Kidney epithelial cell (primary cell): Measurements from ENCODE around the gene SYTL2. TPM values are rescaled to one million over a fixed set of nuclear protein-coding genes. Genes with fewer than 3 reads are reported as not detected.
"Not testable (repeated sequence)": the region's sequence is repeated elsewhere in the genome, so short reads cannot be mapped to it uniquely, and the experiment has no call there.

ENCODE experiments used
- DNase-seq: peaks from one replicate; pipeline ENCODE4 v3.0.0-alpha.2; 2010; ENCODE audit warnings: low read depth
- H3K27me3 ChIP-seq: 2 replicates; pipeline ENCODE4 v1.6.0; 2011; ENCODE audit warnings: low read length; ENCODE audit not compliant: control insufficient read depth, insufficient read depth
- H3K36me3 ChIP-seq: 2 replicates; pipeline ENCODE4 v1.5.1; 2011; ENCODE audit warnings: low read length; ENCODE audit not compliant: control insufficient read depth, insufficient read depth
- H3K4me3 ChIP-seq: 2 replicates; pipeline ENCODE4 v1.5.1; 2011; ENCODE audit warnings: low read depth, mild to moderate bottlenecking, control low read depth, low read length
- total RNA-seq: library from RNA; depleted of rRNA; stranded (reverse); fragments of >200 nt; gene quantifications from 2 replicates; pipeline ENCODE4 v1.2.3, GENCODE V29; 2015
- TF ChIP-seq, protein P1 (sequence below): IDR thresholded peaks from 2 replicates; pipeline ENCODE4 v1.5.1; 2011; ENCODE audit warnings: mild to moderate bottlenecking, moderate library complexity, low read length, control low read depth, inconsistent platforms; ENCODE audit not compliant: insufficient read depth, poor library complexity, severe bottlenecking

SYTL2 gene
- total RNA-seq, 1 donor from 2014 or later = 7.5 TPM

DNA sequence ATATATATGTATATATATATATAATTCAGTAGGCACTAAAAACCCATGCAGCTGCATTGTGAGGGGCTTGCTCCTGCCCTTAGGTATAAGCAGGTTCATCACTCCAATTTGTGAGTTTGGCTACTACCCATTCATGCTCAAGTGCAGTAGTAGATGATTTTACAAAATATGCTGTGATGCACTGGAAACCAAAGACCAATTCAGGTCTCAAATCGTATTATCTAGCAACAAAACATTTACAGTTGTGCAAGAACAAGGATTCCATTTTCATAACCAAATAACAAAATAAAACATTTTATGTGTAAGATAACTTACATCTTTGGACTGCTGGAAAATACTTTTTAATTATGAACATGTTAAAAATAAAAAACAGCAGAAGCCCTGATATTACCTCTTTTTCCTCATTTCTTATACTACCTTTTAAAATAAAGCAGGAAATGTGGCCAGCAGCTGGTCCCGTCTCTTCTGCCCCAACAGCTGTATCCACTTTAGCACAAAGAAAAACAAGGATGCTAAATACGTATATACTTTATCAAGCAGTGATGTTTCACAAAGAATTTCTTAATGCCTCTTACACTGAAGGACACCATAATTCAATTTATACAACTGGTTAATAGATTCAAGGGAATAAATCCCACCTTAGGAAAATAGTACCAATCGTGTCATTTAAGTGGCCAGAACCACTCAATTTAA, 148.8 kb downstream of the SYTL2 start:
- no peaks in the 10 kb centered on the region for H3K36me3 ChIP-seq
- H3K27me3 ChIP-seq = no peaks in the 10 kb centered on the region
- TF ChIP-seq, protein P1, sequence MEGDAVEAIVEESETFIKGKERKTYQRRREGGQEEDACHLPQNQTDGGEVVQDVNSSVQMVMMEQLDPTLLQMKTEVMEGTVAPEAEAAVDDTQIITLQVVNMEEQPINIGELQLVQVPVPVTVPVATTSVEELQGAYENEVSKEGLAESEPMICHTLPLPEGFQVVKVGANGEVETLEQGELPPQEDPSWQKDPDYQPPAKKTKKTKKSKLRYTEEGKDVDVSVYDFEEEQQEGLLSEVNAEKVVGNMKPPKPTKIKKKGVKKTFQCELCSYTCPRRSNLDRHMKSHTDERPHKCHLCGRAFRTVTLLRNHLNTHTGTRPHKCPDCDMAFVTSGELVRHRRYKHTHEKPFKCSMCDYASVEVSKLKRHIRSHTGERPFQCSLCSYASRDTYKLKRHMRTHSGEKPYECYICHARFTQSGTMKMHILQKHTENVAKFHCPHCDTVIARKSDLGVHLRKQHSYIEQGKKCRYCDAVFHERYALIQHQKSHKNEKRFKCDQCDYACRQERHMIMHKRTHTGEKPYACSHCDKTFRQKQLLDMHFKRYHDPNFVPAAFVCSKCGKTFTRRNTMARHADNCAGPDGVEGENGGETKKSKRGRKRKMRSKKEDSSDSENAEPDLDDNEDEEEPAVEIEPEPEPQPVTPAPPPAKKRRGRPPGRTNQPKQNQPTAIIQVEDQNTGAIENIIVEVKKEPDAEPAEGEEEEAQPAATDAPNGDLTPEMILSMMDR = no peak
- H3K4me3 ChIP-seq = peak overlapping the region; percentile 95
- no peak for DNase-seq

DNA sequence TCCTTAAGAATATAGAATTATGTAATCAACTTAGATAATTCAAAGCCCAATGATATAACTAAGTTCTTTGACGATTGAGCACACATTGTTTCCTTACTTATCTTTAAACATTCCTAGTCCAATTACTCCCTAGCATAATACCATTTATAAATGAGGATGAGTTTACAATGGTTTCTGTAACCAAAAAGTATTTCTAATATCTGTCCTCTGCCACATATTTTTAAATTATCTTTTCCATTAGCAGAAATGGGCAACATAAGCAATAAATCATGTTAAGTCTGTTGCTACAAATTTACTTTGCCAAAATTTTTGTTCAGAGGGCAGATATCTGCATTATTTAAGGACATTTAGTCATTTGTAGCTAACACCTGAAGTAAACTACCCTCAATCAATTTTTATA, 152.8 kb downstream of the SYTL2 start:
- Histone ChIP-seq H3K27me3 (no peaks in the 10 kb centered on the region), H3K36me3 (no peaks in the 10 kb centered on the region), H3K4me3 (no peak overlapping the region)
- TF ChIP-seq, protein P1 = no peak
- DNase-seq = no peak

DNA sequence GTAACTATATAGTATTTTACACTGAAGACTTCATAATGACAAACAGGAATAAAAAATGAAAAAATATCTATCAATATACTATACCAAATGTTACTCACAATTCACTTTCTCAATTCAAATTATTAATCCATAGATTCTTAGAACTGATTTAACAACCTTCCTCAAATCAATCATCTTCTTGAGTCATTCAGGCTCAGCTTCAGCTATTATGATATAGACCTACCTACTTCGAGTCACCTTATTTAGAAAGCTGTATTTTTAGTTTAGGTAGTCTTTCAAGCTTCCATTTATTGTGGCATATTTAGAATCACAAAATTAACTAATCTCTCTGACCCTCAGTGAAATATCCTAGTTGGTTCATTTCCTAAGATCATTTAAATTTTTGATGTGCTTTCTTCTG, 154.2 kb downstream of the SYTL2 start:
- no peak overlapping the region for H3K4me3 ChIP-seq
- H3K36me3 ChIP-seq = no peaks in the 10 kb centered on the region
- TF ChIP-seq, protein P1 = no peak
- no peak for DNase-seq
- no peaks in the 10 kb centered on the region for H3K27me3 ChIP-seq

DNA sequence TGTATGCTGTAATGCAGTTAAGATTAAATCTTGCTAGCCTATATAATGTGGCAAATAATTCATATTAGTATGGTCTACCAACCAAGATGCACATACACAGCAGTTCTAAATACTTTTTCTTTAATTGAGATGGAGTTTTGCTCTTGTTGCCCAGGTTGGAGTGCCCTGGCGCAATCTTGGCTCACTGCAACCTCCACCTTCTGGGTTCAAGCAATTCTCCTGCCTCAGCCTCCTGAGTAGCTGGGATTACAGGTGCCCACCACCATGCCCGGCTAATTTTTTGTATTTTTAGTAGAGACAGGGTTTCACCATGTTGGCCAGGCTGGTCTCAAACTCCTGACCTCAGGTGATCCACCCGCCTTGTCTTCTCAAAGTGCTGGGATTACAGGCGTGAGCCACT, 156.6 kb downstream of the SYTL2 start:
- not testable (repeated sequence) for DNase-seq, H3K36me3 ChIP-seq, H3K27me3 ChIP-seq, H3K4me3 ChIP-seq

DNA sequence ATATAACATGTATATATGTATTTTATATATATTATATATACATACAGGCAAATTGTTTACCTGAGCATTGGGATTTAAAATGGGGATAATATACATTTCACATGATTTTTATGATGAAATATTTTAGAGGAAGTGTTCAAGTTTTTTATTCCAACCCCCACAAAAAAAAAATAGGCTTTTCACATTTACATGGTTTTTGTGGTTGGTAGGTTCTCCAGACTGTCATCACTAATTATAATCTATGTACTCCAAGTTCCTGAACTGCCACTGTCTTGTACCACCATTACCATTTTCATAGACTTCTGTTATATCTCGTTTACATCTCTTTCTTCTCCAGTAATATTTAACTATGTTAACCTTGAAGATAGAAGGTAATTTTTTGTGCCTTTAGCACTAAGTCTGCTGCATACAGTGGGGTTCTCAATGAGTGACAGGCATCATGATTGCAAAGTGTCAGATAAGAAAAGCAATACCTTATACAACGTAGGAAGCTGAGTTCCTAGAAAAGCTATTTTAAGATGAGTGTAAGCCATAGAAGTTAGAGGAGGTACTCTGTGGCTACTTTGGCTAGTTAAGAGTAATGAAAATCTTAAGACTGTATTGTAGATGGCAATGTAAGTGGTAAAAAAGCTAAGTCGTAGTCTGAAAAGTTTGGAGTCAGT, 158.0 kb downstream of the SYTL2 start:
- H3K27me3 ChIP-seq = no peaks in the 10 kb centered on the region
- H3K4me3 ChIP-seq = no peak overlapping the region
- no peaks in the 10 kb centered on the region for H3K36me3 ChIP-seq
- DNase-seq = no peak
- TF ChIP-seq, protein P1 = no peak

DNA sequence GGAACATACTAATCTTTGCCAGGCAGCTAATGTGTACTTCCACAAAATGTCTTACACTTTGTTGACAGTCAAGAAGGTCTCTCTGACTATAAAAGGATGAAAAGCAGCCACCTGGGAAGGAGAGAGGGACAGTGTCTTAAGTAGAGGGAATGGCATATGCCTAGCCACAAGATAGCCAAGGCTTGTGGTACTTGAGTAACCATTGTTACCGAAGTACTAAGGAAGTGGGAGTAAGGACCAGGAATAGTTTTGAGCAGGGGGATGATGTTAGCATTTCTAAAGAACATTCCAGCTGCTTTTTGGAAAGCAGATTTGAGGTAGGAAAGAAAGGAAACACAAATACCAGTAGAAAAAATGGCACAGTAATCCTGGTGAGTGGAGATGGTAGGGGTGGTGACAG, 159.8 kb downstream of the SYTL2 start:
- no peaks in the 10 kb centered on the region for H3K27me3 ChIP-seq
- H3K4me3 ChIP-seq = no peak overlapping the region
- H3K36me3 ChIP-seq = no peaks in the 10 kb centered on the region
- TF ChIP-seq, protein P1 = no peak
- no peak for DNase-seq
